HCT116 (cell line): ENCODE data around the gene ABHD14A. TPM values are rescaled to one million over a fixed set of nuclear protein-coding genes. Genes with fewer than 3 reads are reported as not detected.

Experiments used
- ATAC-seq: fragments of 200-7000 bp; cut with Tn5 transposase; 2 replicates; pipeline ENCODE4 v1.9.1; 2020; ENCODE audit warnings: mild to moderate bottlenecking, moderate library complexity
- BruUV-seq: library from RNA; stranded (reverse); fragments of 400-500 nt; replicated peaks from 2 replicates; lab custom pipeline; 2021; lab: Mats Ljungman, UMichigan
- CTCF ChIA-PET: fragments of 300-600 bp; sonication (Branson Sonifier 250); formaldehyde crosslinking; loops from one replicate; lab custom pipeline; 2021; ENCODE audit warnings: antibody characterized with exemption; lab: Charles Lee
- POLR2A ChIA-PET: fragments of 300-600, 350-600 bp; sonication (Branson Sonifier 250); formaldehyde crosslinking; loops from one replicate; lab custom pipeline; 2021; ENCODE audit warnings: antibody characterized with exemption; lab: Charles Lee
- RAD21 ChIA-PET, 2 experiments: fragments of 300-600 bp; sonication (Branson Sonifier 250); formaldehyde crosslinking; loops; one replicate each; lab custom pipeline; 2023; ENCODE audit warnings: low total read pairs in 2 of 2; ENCODE audit not compliant: uncharacterized antibody in 2 of 2, unreplicated experiment in 2 of 2, low non-redundant PET in 1 of 2; lab: Charles Lee
- DNase-seq: peaks from one replicate; pipeline ENCODE4 v3.0.0-alpha.2; 2010; ENCODE audit warnings: low read depth, low spot score
- H2AFZ ChIP-seq: fragments of 200-600 bp; shearing (Covaris generic), sonication (generic); 2 replicates; pipeline ENCODE4 v1.6.1; 2017; ENCODE audit warnings: low read depth, mixed run types, mixed read lengths, antibody characterized with exemption, low read length; ENCODE audit not compliant: poor library complexity, severe bottlenecking
- H3K27ac ChIP-seq: 2 replicates; pipeline ENCODE4 v1.5.1; 2012; ENCODE audit warnings: low read depth, low read length
- H3K27me3 ChIP-seq: fragments of 200-600 bp; sonication (generic); 2 replicates; pipeline ENCODE4 v1.6.1; 2016; ENCODE audit warnings: mixed run types, low read length, mixed read lengths; ENCODE audit not compliant: insufficient read depth
- H3K36me3 ChIP-seq, 2 experiments: fragments of 200-500 bp in 1 of 2; fragments of 200-600 bp in 1 of 2; sonication (Bioruptor generic) in 1 of 2; sonication (generic) in 1 of 2; 2 replicates each; pipeline versions ENCODE4 v1.5.1 to v1.6.1; 2014 to 2016; ENCODE audit warnings: low read length in 2 of 2, inconsistent platforms in 1 of 2, mixed read lengths in 1 of 2, mixed run types in 1 of 2; ENCODE audit not compliant: insufficient read depth in 2 of 2, control insufficient read depth in 1 of 2
- H3K4me1 ChIP-seq, 2 experiments: fragments of 200-600 bp in 1 of 2; sonication (generic) in 1 of 2; 2 replicates each; pipeline versions ENCODE4 v1.5.1 to v1.6.1; 2012 to 2017; ENCODE audit warnings: low read length in 2 of 2, inconsistent platforms in 1 of 2, mild to moderate bottlenecking in 1 of 2, mixed read lengths in 1 of 2, mixed run types in 1 of 2, moderate library complexity in 1 of 2; ENCODE audit not compliant: insufficient read depth in 2 of 2, control insufficient read depth in 1 of 2
- H3K4me2 ChIP-seq: fragments of 200-600 bp; sonication (generic); 2 replicates; pipeline ENCODE4 v1.6.1; 2017; ENCODE audit warnings: mixed run types, low read length, mixed read lengths
- H3K4me3 ChIP-seq, 2 experiments: fragments of 200-600 bp in 1 of 2; sonication (generic) in 1 of 2; replicated peaks in 1 of 2; 2 replicates each; pipeline ENCODE4 v1.5.1; 2011 to 2016; ENCODE audit warnings: low read length in 2 of 2, control low read depth in 1 of 2, low read depth in 1 of 2, mild to moderate bottlenecking in 1 of 2, mixed read lengths in 1 of 2, mixed run types in 1 of 2
- H3K79me2 ChIP-seq: fragments of 200-600 bp; sonication (generic); 2 replicates; pipeline ENCODE4 v1.6.1; 2017; ENCODE audit warnings: mild to moderate bottlenecking, mixed run types, low read length, moderate library complexity, mixed read lengths; ENCODE audit not compliant: insufficient read depth
- H3K9ac ChIP-seq: fragments of 200-600 bp; sonication (generic); 2 replicates; pipeline ENCODE4 v1.6.1; 2016; ENCODE audit warnings: low read length, mixed read lengths
- H3K9me2 ChIP-seq: fragments of 200-600 bp; sonication (generic), shearing (Covaris generic); 2 replicates; pipeline ENCODE4 v1.6.1; 2017; ENCODE audit warnings: mixed run types, mild to moderate bottlenecking, moderate library complexity; ENCODE audit not compliant: insufficient read depth
- H3K9me3 ChIP-seq, 2 experiments: fragments of 200-500 bp in 1 of 2; fragments of 200-600 bp in 1 of 2; sonication (Bioruptor generic) in 1 of 2; sonication (generic) in 1 of 2; 2 replicates each; pipeline ENCODE4 v1.6.1; 2014 to 2017; ENCODE audit warnings: low read length in 2 of 2, mixed read lengths in 2 of 2, inconsistent platforms in 1 of 2, low read depth in 1 of 2, mild to moderate bottlenecking in 1 of 2, mixed run types in 1 of 2, moderate library complexity in 1 of 2; ENCODE audit not compliant: control insufficient read depth in 1 of 2, insufficient read depth in 1 of 2
- H4K20me1 ChIP-seq: fragments of 200-600 bp; sonication (generic), shearing (Covaris generic); 2 replicates; pipeline ENCODE4 v1.6.1; 2017; ENCODE audit warnings: mixed run types, mild to moderate bottlenecking, moderate library complexity; ENCODE audit not compliant: insufficient read depth
- ATF3 ChIP-seq: IDR thresholded peaks from 2 replicates; pipeline ENCODE4 v1.6.1; 2012
- CBX3 ChIP-seq: IDR thresholded peaks from 2 replicates; pipeline ENCODE4 v1.6.1; 2012; ENCODE audit warnings: low read depth
- CEBPB ChIP-seq: IDR thresholded peaks from 2 replicates; pipeline ENCODE4 v1.6.1; 2012; ENCODE audit warnings: low read depth
- CTCF ChIP-seq, 3 experiments: fragments of 200-600 bp in 1 of 3; sonication (generic) in 1 of 3; IDR thresholded peaks in 2 of 3; conservative IDR thresholded peaks in 1 of 3; 2 replicates each; pipeline ENCODE4 v1.5.1; 2012 to 2017; ENCODE audit warnings: low read depth in 2 of 3, low read length in 2 of 3, antibody characterized with exemption in 1 of 3, borderline replicate concordance in 1 of 3, control low read depth in 1 of 3, mild to moderate bottlenecking in 1 of 3, mixed read lengths in 1 of 3, mixed run types in 1 of 3, moderate library complexity in 1 of 3; ENCODE audit not compliant: insufficient read depth in 1 of 3
- EGR1 ChIP-seq: IDR thresholded peaks from 2 replicates; pipeline ENCODE4 v1.6.1; 2012; ENCODE audit warnings: low read depth
- ELF1 ChIP-seq: IDR thresholded peaks from 2 replicates; pipeline ENCODE4 v1.6.1; 2012; ENCODE audit warnings: low read depth, borderline replicate concordance
- EZH2 ChIP-seq: fragments of 200-600 bp; sonication (generic); IDR thresholded peaks from 2 replicates; pipeline ENCODE4 v1.6.1; 2017; ENCODE audit warnings: antibody characterized with exemption, mixed run types
- EZH2phosphoT487 ChIP-seq: fragments of 200-600 bp; IDR thresholded peaks from 2 replicates; pipeline ENCODE4 v1.6.1; 2018; ENCODE audit warnings: antibody characterized with exemption, borderline replicate concordance
- FOSL1 ChIP-seq: IDR thresholded peaks from 2 replicates; pipeline ENCODE4 v1.6.1; 2012; ENCODE audit warnings: low read depth
- JUND ChIP-seq: IDR thresholded peaks from 2 replicates; pipeline ENCODE4 v1.6.1; 2012
- MAX ChIP-seq: IDR thresholded peaks from 2 replicates; pipeline ENCODE4 v1.6.1; 2012
- POLR2A ChIP-seq: IDR thresholded peaks from 2 replicates; pipeline ENCODE4 v1.7.0; 2011; ENCODE audit warnings: borderline replicate concordance; ENCODE audit not compliant: insufficient read depth, insufficient read length; ENCODE audit errors: extremely low read depth
- POLR2AphosphoS5 ChIP-seq: IDR thresholded peaks from 2 replicates; pipeline ENCODE4 v1.6.1; 2011; ENCODE audit warnings: mild to moderate bottlenecking, low read depth, low read length, moderate library complexity
- REST ChIP-seq: IDR thresholded peaks from 2 replicates; pipeline ENCODE4 v1.6.1; 2012; ENCODE audit warnings: low read depth
- SP1 ChIP-seq: IDR thresholded peaks from 2 replicates; pipeline ENCODE4 v1.6.1; 2012; ENCODE audit warnings: low read depth
- ZFX ChIP-seq: fragments of 450-650 bp; IDR thresholded peaks from 2 replicates; pipeline ENCODE4 v1.6.1; 2017
- ZNF274 ChIP-seq: fragments of 200-500 bp; sonication (Bioruptor generic); IDR thresholded peaks from 2 replicates; pipeline ENCODE4 v1.6.1; 2014; ENCODE audit warnings: mild to moderate bottlenecking, low read depth, low read length, inconsistent platforms
- intact Hi-C: fragments of 100-400 bp; cut with micrococcal nuclease; formaldehyde crosslinking; loops from 2 replicates; pipeline ENCODE4 v1.10.0; 2022
- total RNA-seq: library from RNA; stranded (reverse); gene quantifications from one replicate; pipeline ENCODE4 v1.2.1, GENCODE V29; 2021; ENCODE audit not compliant: unreplicated experiment

The ABHD14A gene
- total RNA-seq, 1 experiment from 2014 or later: 11.6 TPM

- TF ChIP-seq ZNF274 (no peak), ATF3 (no peak), JUND (no peak), EZH2 (no peak), EZH2phosphoT487 (no peak), FOSL1 (no peak), ZFX (no peak), CEBPB (no peak), SP1 (no peak), CTCF (IDR thresholded peaks at IDR 0.05 in 2 of 3, conservative IDR thresholded peaks at IDR 0.05 in 1 of 3; ENCODE audit: borderline replicate concordance in 1 of 3, insufficient read depth in 1 of 3, low read depth in 2 of 3, low read length in 2 of 3) (no peak), EGR1 (no peak), POLR2A (no peak)
- TF ChIP-seq, all 23 proteins: peak for 0
Observed at GRCh38 chr3:51930439-51930838, 44.4 kb upstream of the ABHD14A start (continued).

GRCh38 chr3:51931756-51932155 is 43.1 kb upstream of the ABHD14A start:
- intact Hi-C loops: no loop called here
- CTCF ChIA-PET: interaction anchor here (1.1 kb wide), 1 partner anchor 10 kb away, joined by 6 read pairs; the partner anchor contains the start of gene RRP9
- ATAC-seq: no peak
- TF ChIP-seq CEBPB (no peak), ATF3 (no peak), ELF1 (no peak), ZNF274 (no peak), POLR2A (no peak), JUND (no peak), SP1 (no peak), FOSL1 (no peak), MAX (no peak), POLR2AphosphoS5 (no peak), CBX3 (no peak), REST (no peak), EZH2phosphoT487 (no peak)

More at GRCh38 chr3:51931756-51932155, 43.1 kb upstream of the ABHD14A start:
- no peak overlapping the region for H3K27ac ChIP-seq
- H3K79me2 ChIP-seq: peaks cover 4% of the 10 kb centered on the region; the same call in 1 of the 2 replicates
- H3K4me2 ChIP-seq: no peak overlapping the region
- no peak for DNase-seq
- ChIA-PET POLR2A (interaction anchor here (0.7 to 1.8 kb wide), 2 partner anchors 10 to 50 kb away, joined by 3 to 4 read pairs; partner anchors contain the start of gene RRP9), RAD21 (no interaction called here)
- no peak overlapping the region for H3K9ac ChIP-seq
- H3K9me2 ChIP-seq: no peaks in the 10 kb centered on the region
- BruUV-seq: no TSS peak
- H3K4me3 ChIP-seq: no peak overlapping the region
- H3K9me3 ChIP-seq: no peaks in the 10 kb centered on the region
- no peaks in the 10 kb centered on the region for H4K20me1 ChIP-seq
- peaks cover 21 to 39% of the 10 kb centered on the region in 2 experiments; a peak in 3 of 4 replicates for H3K36me3 ChIP-seq
- no peak overlapping the region for H2AFZ ChIP-seq
- H3K27me3 ChIP-seq: no peaks in the 10 kb centered on the region
- no peaks in the 10 kb centered on the region for H3K4me1 ChIP-seq
